ENCODE data around the gene C2CD3. TPM values are rescaled to one million over a fixed set of nuclear protein-coding genes. Genes with fewer than 3 reads are reported as not detected.

The C2CD3 gene
- total RNA-seq, 1 experiment from 2014 or later: 22.0 TPM

DNA sequence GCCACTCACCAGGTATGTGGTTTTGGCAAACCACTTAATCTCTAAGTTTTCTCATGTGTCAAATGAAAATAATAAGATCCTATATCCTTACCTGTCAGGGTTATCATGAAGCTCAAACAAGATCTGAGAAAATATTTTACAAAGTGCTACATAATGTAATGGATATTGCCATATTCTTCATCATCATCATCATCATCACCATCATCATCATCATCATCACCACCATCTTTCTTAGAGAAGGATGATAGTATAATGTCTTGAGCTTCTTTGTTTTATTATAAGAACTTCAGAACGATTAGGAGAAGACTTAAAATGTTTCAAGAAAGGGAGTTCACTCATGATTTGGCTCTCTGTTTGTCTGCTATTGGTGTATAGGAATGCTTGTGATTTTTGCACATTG, 89.4 kb downstream of the C2CD3 start:
- WGBS (ENCODE audit: extremely low coverage, insufficient read length, low lambda C conversion rate): no CpG with 5 or more reads among the region's 1 CpG
- Histone ChIP-seq H3K23me2 (ENCODE audit: insufficient read length, low read depth, low read length, poor library complexity, severe bottlenecking) (no peaks in the 10 kb centered on the region), H3K79me1 (ENCODE audit: insufficient read depth, low read depth, low read length, poor library complexity, severe bottlenecking) (no peaks in the 10 kb centered on the region), H2AFZ (ENCODE audit: low read length) (no peak overlapping the region), H3K14ac (ENCODE audit: insufficient read depth, low read length) (no peak overlapping the region), H3K9ac (ENCODE audit: extremely low read depth, insufficient read length, low read length) (no peak overlapping the region), H3K4me1 (ENCODE audit: insufficient read depth, low read length) (no peaks in the 10 kb centered on the region), H4K91ac (ENCODE audit: insufficient read length, low read depth, low read length) (no peak overlapping the region), H3K27ac (ENCODE audit: insufficient read length, low read depth, low read length) (no peak overlapping the region), H4K20me1 (ENCODE audit: control insufficient read depth, insufficient read depth, insufficient read length) (no peaks in the 10 kb centered on the region), H2BK5ac (ENCODE audit: insufficient read length, low read length) (no peak overlapping the region), H3K4me2 (ENCODE audit: insufficient read depth, insufficient read length, low read length) (no peak overlapping the region), H3K56ac (ENCODE audit: insufficient read length, low read depth, low read length) (no peak overlapping the region), H3K27me3 (ENCODE audit: insufficient read depth, low read length) (no peaks in the 10 kb centered on the region), H3K23ac (ENCODE audit: insufficient read length, low read depth, low read length) (no peak overlapping the region), H4K8ac (replicated peaks; ENCODE audit: insufficient read length, low read depth, low read length) (no peak overlapping the region), H3T11ph (ENCODE audit: low read length) (no peak overlapping the region), H2BK15ac (ENCODE audit: low read depth, low read length) (no peak overlapping the region), H2BK120ac (ENCODE audit: low read depth, low read length, poor library complexity, severe bottlenecking) (no peak overlapping the region), H2BK20ac (ENCODE audit: low read depth, low read length, poor library complexity, severe bottlenecking) (no peak overlapping the region), H3K79me2 (ENCODE audit: insufficient read depth, low read length) (no peaks in the 10 kb centered on the region), H2AK5ac (ENCODE audit: insufficient read length, low read length) (no peak overlapping the region), H2BK12ac (ENCODE audit: insufficient read length, low read depth, low read length) (no peak overlapping the region), H4K5ac (ENCODE audit: insufficient read length, low read depth, low read length) (no peak overlapping the region), H3K9me3 (ENCODE audit: control insufficient read depth, low read depth, low read length) (no peaks in the 10 kb centered on the region), H3K18ac (ENCODE audit: insufficient read length, low read depth, low read length) (no peak overlapping the region), H3K4ac (ENCODE audit: low read depth, low read length) (no peak overlapping the region)
- DNase-seq: no peak
- Mint-ChIP-seq H3K27ac (no peak overlapping the region), H3K4me3 (no peak overlapping the region), H3K36me3 (ENCODE audit: insufficient read depth in 1 of 3, low read depth in 3 of 3) (peaks cover 21 to 49% (median 37%) of the 10 kb centered on the region in 3 experiments), H3K4me1 (no peaks in the 10 kb centered on the region), H3K9me3 (peaks cover 0 to 4% of the 10 kb centered on the region in 2 experiments; a peak in 1 of 5 replicates), H3K27me3 (ENCODE audit: low read depth) (no peaks in the 10 kb centered on the region)
- TF ChIP-seq, protein P1, sequence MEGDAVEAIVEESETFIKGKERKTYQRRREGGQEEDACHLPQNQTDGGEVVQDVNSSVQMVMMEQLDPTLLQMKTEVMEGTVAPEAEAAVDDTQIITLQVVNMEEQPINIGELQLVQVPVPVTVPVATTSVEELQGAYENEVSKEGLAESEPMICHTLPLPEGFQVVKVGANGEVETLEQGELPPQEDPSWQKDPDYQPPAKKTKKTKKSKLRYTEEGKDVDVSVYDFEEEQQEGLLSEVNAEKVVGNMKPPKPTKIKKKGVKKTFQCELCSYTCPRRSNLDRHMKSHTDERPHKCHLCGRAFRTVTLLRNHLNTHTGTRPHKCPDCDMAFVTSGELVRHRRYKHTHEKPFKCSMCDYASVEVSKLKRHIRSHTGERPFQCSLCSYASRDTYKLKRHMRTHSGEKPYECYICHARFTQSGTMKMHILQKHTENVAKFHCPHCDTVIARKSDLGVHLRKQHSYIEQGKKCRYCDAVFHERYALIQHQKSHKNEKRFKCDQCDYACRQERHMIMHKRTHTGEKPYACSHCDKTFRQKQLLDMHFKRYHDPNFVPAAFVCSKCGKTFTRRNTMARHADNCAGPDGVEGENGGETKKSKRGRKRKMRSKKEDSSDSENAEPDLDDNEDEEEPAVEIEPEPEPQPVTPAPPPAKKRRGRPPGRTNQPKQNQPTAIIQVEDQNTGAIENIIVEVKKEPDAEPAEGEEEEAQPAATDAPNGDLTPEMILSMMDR (conservative IDR thresholded peaks at IDR 0.05): no peak

Measured in H9 (cell line).